NT2/D1 (cell line): Measurements from ENCODE around the gene ST6GALNAC3.

Experiments used
- SUZ12 ChIP-seq: IDR thresholded peaks from 2 replicates; pipeline ENCODE4 v1.6.1; 2011; ENCODE audit not compliant: insufficient read length, insufficient read depth; ENCODE audit errors: extremely low read depth
- YY1 ChIP-seq: IDR thresholded peaks from 2 replicates; pipeline ENCODE4 v1.6.1; 2011; ENCODE audit not compliant: insufficient read length, insufficient read depth
- ZNF274 ChIP-seq: IDR thresholded peaks from 2 replicates; pipeline ENCODE4 v1.6.1; 2011; ENCODE audit warnings: mild to moderate bottlenecking, low read depth, low read length

- no peak for TF ChIP-seq ZNF274
- no peak for TF ChIP-seq SUZ12
- no peak for TF ChIP-seq YY1
These were observed 356.0 kb downstream of the ST6GALNAC3 start for GRCh38 chr1:76430531-76430930.
